ENCODE results near the gene FARSB.

DNA sequence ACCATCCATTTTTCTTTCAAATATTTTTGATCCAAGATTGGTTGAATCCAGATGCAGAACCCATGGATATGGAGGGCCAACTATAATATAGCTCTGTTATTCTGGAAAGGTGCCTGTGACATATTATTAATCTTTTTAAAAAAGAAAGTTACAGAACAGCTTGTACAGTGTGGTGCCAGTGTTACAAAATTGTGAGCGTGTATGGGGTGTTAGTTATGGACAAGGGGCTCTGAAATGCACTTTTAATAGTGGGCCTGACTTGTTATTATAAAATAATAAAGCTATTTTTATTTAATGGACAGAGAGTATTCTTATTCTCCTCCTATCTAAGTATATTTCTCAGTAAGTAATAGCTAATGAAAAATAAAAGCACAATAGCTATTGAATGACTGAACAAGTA, 111.2 kb downstream of the FARSB start:
- TF ChIP-seq EZH2 (IDR thresholded peaks at IDR 0.05; ENCODE audit: borderline replicate concordance, low read depth, low read length, severe bottlenecking) (no peak), POLR2AphosphoS5 (IDR thresholded peaks at IDR 0.05; ENCODE audit: insufficient read depth, low read depth, low read length) (no peak), JUN (IDR thresholded peaks at IDR 0.05; ENCODE audit: borderline replicate concordance, insufficient read depth, insufficient read length, low read depth) (no peak), POLR2A (IDR thresholded peaks at IDR 0.05; ENCODE audit: low read depth, low read length) (no peak), CTCF (IDR thresholded peaks at IDR 0.05; ENCODE audit: extremely low read depth in 1 of 2, insufficient read depth in 1 of 2, low read depth in 1 of 2, low read length in 2 of 2) (no peak), MAX (IDR thresholded peaks at IDR 0.05; ENCODE audit: insufficient read depth, insufficient read length) (no peak), MYC (IDR thresholded peaks at IDR 0.05; ENCODE audit: low read depth, low read length) (no peak), GATA2 (IDR thresholded peaks at IDR 0.05; ENCODE audit: insufficient read depth, insufficient read length, low read depth, low read length) (no peak)

All from endothelial cell of umbilical vein (primary cell).